Measurements from ENCODE around the gene MAP2K2.

- TF ChIP-seq, protein P1, sequence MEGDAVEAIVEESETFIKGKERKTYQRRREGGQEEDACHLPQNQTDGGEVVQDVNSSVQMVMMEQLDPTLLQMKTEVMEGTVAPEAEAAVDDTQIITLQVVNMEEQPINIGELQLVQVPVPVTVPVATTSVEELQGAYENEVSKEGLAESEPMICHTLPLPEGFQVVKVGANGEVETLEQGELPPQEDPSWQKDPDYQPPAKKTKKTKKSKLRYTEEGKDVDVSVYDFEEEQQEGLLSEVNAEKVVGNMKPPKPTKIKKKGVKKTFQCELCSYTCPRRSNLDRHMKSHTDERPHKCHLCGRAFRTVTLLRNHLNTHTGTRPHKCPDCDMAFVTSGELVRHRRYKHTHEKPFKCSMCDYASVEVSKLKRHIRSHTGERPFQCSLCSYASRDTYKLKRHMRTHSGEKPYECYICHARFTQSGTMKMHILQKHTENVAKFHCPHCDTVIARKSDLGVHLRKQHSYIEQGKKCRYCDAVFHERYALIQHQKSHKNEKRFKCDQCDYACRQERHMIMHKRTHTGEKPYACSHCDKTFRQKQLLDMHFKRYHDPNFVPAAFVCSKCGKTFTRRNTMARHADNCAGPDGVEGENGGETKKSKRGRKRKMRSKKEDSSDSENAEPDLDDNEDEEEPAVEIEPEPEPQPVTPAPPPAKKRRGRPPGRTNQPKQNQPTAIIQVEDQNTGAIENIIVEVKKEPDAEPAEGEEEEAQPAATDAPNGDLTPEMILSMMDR (IDR thresholded peaks at IDR 0.05 in 8 of 11, conservative IDR thresholded peaks at IDR 0.05 in 3 of 11), result no peak
- TF ChIP-seq POLR2A (IDR thresholded peaks at IDR 0.05), result no peak
- peak in 2 of 3 donors; percentile 46 to 70 for TF ChIP-seq POLR2AphosphoS5 (IDR thresholded peaks at IDR 0.05)
These were observed 60.4 kb downstream of the MAP2K2 start for GRCh38 chr19:4063369-4064148.
